GM18507 (cell line): ENCODE data around the gene NPIPB9.
A peak's percentile ranks its signal among the peaks of the same experiment; 100 is the strongest.
"Not testable (repeated sequence)": the region's sequence is repeated elsewhere in the genome, so short reads cannot be mapped to it uniquely, and the experiment has no call there.

Experiments used
- DNase-seq: peaks from one replicate; pipeline ENCODE4 v3.0.0; 2011; ENCODE audit warnings: low read depth; ENCODE audit not compliant: insufficient read length; ENCODE audit errors: extremely low spot score
- FAIRE-seq: peaks from 2 replicates; lab custom pipeline; 2011; peaks lifted over from hg19 to GRCh38; lab: Jason Lieb, UNC

Gene NPIPB9

GRCh38 chr16:28751487-28751886, at the start of gene NPIPB9:
Gene NPIPB9 (plus strand): TSS chr16:28751787.
- not testable (repeated sequence) for FAIRE-seq, DNase-seq

- FAIRE-seq, DNase-seq: not testable (repeated sequence)
Measured at GRCh38 chr16:28704246-28704645, 47.3 kb upstream of the NPIPB9 start.

GRCh38 chr16:28711220-28712083, 40.1 kb upstream of the NPIPB9 start, which contains the start of gene EIF3C:
Gene EIF3C (plus strand): TSS chr16:28711464. CDS start chr16:28711687, 223 bp downstream.
- FAIRE-seq = peak; percentile 96
- not testable (repeated sequence) for DNase-seq

GRCh38 chr16:28722852-28723650, 28.5 kb upstream of the NPIPB9 start:
- not testable (repeated sequence) for DNase-seq, FAIRE-seq

GRCh38 chr16:28731253-28731652, 20.3 kb upstream of the NPIPB9 start:
- DNase-seq, FAIRE-seq: not testable (repeated sequence)

- not testable (repeated sequence) for DNase-seq, FAIRE-seq
Measured at GRCh38 chr16:28732455-28733124, 19.0 kb upstream of the NPIPB9 start.

GRCh38 chr16:28739787-28740186, 11.8 kb upstream of the NPIPB9 start:
- not testable (repeated sequence) for FAIRE-seq, DNase-seq

- not testable (repeated sequence) for FAIRE-seq, DNase-seq
Measured at GRCh38 chr16:28740631-28741030, 11.0 kb upstream of the NPIPB9 start.

GRCh38 chr16:28741295-28741694, 10.3 kb upstream of the NPIPB9 start:
- not testable (repeated sequence) for DNase-seq, FAIRE-seq

GRCh38 chr16:28746618-28747350, 4.8 kb upstream of the NPIPB9 start:
- not testable (repeated sequence) for FAIRE-seq

GRCh38 chr16:28749997-28750465, 1.6 kb upstream of the NPIPB9 start:
- peak; percentile 77 for FAIRE-seq

More at GRCh38 chr16:28746618-28747350, 4.8 kb upstream of the NPIPB9 start:
- DNase-seq = not testable (repeated sequence)

GRCh38 chr16:28750469-28751067, 1.0 kb upstream of the NPIPB9 start:
- DNase-seq, FAIRE-seq: not testable (repeated sequence)

More at GRCh38 chr16:28749997-28750465, 1.6 kb upstream of the NPIPB9 start:
- not testable (repeated sequence) for DNase-seq

- DNase-seq, FAIRE-seq: not testable (repeated sequence)
Measured at GRCh38 chr16:28781697-28782096, 30.1 kb downstream of the NPIPB9 start.

- not testable (repeated sequence) for DNase-seq, FAIRE-seq
Measured at GRCh38 chr16:28782357-28782756, 30.8 kb downstream of the NPIPB9 start.

- not testable (repeated sequence) for FAIRE-seq, DNase-seq
Measured at GRCh38 chr16:28802235-28803019, 50.8 kb downstream of the NPIPB9 start.

GRCh38 chr16:28807445-28808120, 56.0 kb downstream of the NPIPB9 start:
- not testable (repeated sequence) for FAIRE-seq, DNase-seq

- no peak for FAIRE-seq
Measured at GRCh38 chr16:28820016-28820415, 68.4 kb downstream of the NPIPB9 start.

More at GRCh38 chr16:28820016-28820415, 68.4 kb downstream of the NPIPB9 start:
- no peak for DNase-seq
